HepG2 (cell line): Measurements from ENCODE around the gene TEDC1. TPM values are rescaled to one million over a fixed set of nuclear protein-coding genes. Genes with fewer than 3 reads are reported as not detected.

Source experiments
- AGO2 ChIP-seq: fragments of 200-400 bp; formaldehyde crosslinking; optimal IDR thresholded peaks from 2 replicates; pipeline ENCODE3; 2017; ENCODE audit warnings: mild to moderate bottlenecking, low read depth, low read length, moderate library complexity
- ARHGAP35 ChIP-seq: sonication (generic); formaldehyde crosslinking; IDR thresholded peaks from 2 replicates; pipeline ENCODE4 v1.9.0; 2022; ENCODE audit warnings: mild to moderate bottlenecking, inconsistent platforms, moderate library complexity, missing genetic modification reagents, borderline replicate concordance
- CBX5 ChIP-seq: sonication (generic); formaldehyde crosslinking; IDR thresholded peaks from 2 replicates; pipeline ENCODE4 v1.4.0; 2020; ENCODE audit warnings: missing genetic modification reagents, borderline replicate concordance
- ELF3 ChIP-seq: IDR thresholded peaks from 2 replicates; pipeline ENCODE4 v1.6.1; 2016; ENCODE audit warnings: missing genetic modification reagents, missing compliant biosample characterization
- GATAD2A ChIP-seq: IDR thresholded peaks from 2 replicates; pipeline ENCODE4 v1.6.1; 2016
- GTF3A ChIP-seq: sonication (generic); formaldehyde crosslinking; conservative IDR thresholded peaks from 2 replicates; pipeline ENCODE4 v1.4.0; 2020; ENCODE audit warnings: mild to moderate bottlenecking, missing genetic modification reagents
- HOMEZ ChIP-seq: IDR thresholded peaks from 2 replicates; pipeline ENCODE4 v1.6.1; 2016; ENCODE audit warnings: low read depth
- MXD1 ChIP-seq: sonication (generic); formaldehyde crosslinking; IDR thresholded peaks from 2 replicates; pipeline ENCODE4 v1.4.0; 2020; ENCODE audit warnings: mild to moderate bottlenecking, missing genetic modification reagents
- PLSCR1 ChIP-seq: sonication (generic); formaldehyde crosslinking; IDR thresholded peaks from 2 replicates; pipeline ENCODE4 v1.5.0; 2020; ENCODE audit warnings: missing genetic modification reagents, mild to moderate bottlenecking, borderline replicate concordance
- SIN3A ChIP-seq: IDR thresholded peaks from 2 replicates; pipeline ENCODE4 v1.6.1; 2011; ENCODE audit warnings: low read depth, mild to moderate bottlenecking, control low read depth, low read length, borderline replicate concordance
- SOX6 ChIP-seq, 2 experiments: fragments of 450-650 bp in 1 of 2; sonication (generic) in 1 of 2; formaldehyde crosslinking in 1 of 2; IDR thresholded peaks; 2 replicates each; pipeline versions ENCODE4 v1.4.0 to v1.6.1; 2017 to 2020; ENCODE audit warnings: antibody characterized with exemption in 1 of 2, mild to moderate bottlenecking in 1 of 2, missing genetic modification reagents in 1 of 2
- TSC22D2 ChIP-seq: sonication (generic); formaldehyde crosslinking; IDR thresholded peaks from 2 replicates; pipeline ENCODE4 v1.5.1; 2020; ENCODE audit warnings: missing genetic modification reagents, mild to moderate bottlenecking, borderline replicate concordance
- U2AF2 ChIP-seq: fragments of 200-400 bp; formaldehyde crosslinking; IDR thresholded peaks from 2 replicates; pipeline ENCODE4 v1.6.1; 2017; ENCODE audit warnings: low read depth, mild to moderate bottlenecking, low read length
- ZEB1 ChIP-seq: IDR thresholded peaks from 2 replicates; pipeline ENCODE4 v1.6.1; 2012; ENCODE audit warnings: mild to moderate bottlenecking, low read depth, inconsistent platforms; ENCODE audit not compliant: insufficient replicate concordance
- ZNF318 ChIP-seq: sonication (generic); formaldehyde crosslinking; IDR thresholded peaks from 2 replicates; pipeline ENCODE4 v1.4.0; 2020; ENCODE audit warnings: mild to moderate bottlenecking, missing genetic modification reagents
- ZNF460 ChIP-seq: sonication (generic); formaldehyde crosslinking; IDR thresholded peaks from 2 replicates; pipeline ENCODE4 v1.5.1; 2020; ENCODE audit warnings: missing genetic modification reagents, mild to moderate bottlenecking, borderline replicate concordance
- ZNF703 ChIP-seq: sonication (generic); formaldehyde crosslinking; IDR thresholded peaks from 2 replicates; pipeline ENCODE4 v1.5.1; 2020; ENCODE audit warnings: missing genetic modification reagents, mild to moderate bottlenecking, moderate library complexity, borderline replicate concordance
- ZNF792 ChIP-seq: IDR thresholded peaks from 2 replicates; pipeline ENCODE4 v1.6.1; 2016
- polyA plus RNA-seq, 8 experiments: library from polyadenylated mRNA; depleted of rRNA in 3 of 8; stranded (reverse) in 7 of 8; unstranded in 1 of 8; fragments of >200 nt; fragmentation: Illumina TruSeq in 4 of 8; extraction: Trizol in 4 of 8; gene quantifications; 2 replicates each; pipeline versions ENCODE4 v1.2.1 to v1.2.3, GENCODE V29; 2011 to 2016; ENCODE audit warnings: low read depth in 4 of 8, missing spikeins in 1 of 8, mixed read lengths in 1 of 8; ENCODE audit not compliant: insufficient read depth in 1 of 8
- total RNA-seq, 5 experiments: library from RNA; depleted of rRNA; stranded (reverse); fragments of >200 nt; fragmentation: Illumina TruSeq; extraction: Trizol; gene quantifications; 2 replicates each; pipeline ENCODE4 v1.2.3, GENCODE V29; 2016; ENCODE audit warnings: low read depth in 1 of 5

TEDC1 gene
- total and polyA plus RNA-seq, 2 of the 13 experiments (the other 11 are each of a cell fraction or from before 2014, with no cell fraction given), result 5.7 to 27.4 TPM

GRCh38 chr14:105527826-105528585 lies 37.0 kb downstream of the TEDC1 start (continued):
- no peak for TF ChIP-seq HOMEZ (CRISPR knock-in tag)
- TF ChIP-seq AGO2, result peak; percentile 58
- no peak for TF ChIP-seq CBX5 (CRISPR knock-in tag)
- TF ChIP-seq ZNF792 (CRISPR knock-in tag), result no peak
- no peak for TF ChIP-seq GTF3A (CRISPR knock-in tag)
- TF ChIP-seq PLSCR1 (CRISPR knock-in tag), result no peak
- no peak for TF ChIP-seq ZNF318 (CRISPR knock-in tag)
- TF ChIP-seq MXD1 (CRISPR knock-in tag), result peak; percentile 30; the same call in 1 of the 2 replicates
- no peak for TF ChIP-seq ZNF703 (CRISPR knock-in tag)
- TF ChIP-seq ZNF460 (CRISPR knock-in tag), result no peak
- no peak for TF ChIP-seq ZEB1
- no peak for TF ChIP-seq GATAD2A (CRISPR knock-in tag)
- TF ChIP-seq SIN3A, result no peak
- no peak for TF ChIP-seq TSC22D2 (CRISPR knock-in tag)
- no peak for TF ChIP-seq SOX6 (IDR thresholded peaks at IDR 0.05)
- peak; percentile 51; the same call in 1 of the 2 replicates for TF ChIP-seq SOX6 (CRISPR knock-in tag; IDR thresholded peaks at IDR 0.05)
- TF ChIP-seq U2AF2, result no peak
- no peak for TF ChIP-seq ARHGAP35 (CRISPR knock-in tag)
- TF ChIP-seq ELF3 (CRISPR knock-in tag), result peak; percentile 70
